Mucosa of gallbladder (tissue), 1 donor: Measurements from ENCODE around the gene HBG2. TPM values are rescaled to one million over a fixed set of nuclear protein-coding genes. Genes with fewer than 3 reads are reported as not detected.
"Not testable (repeated sequence)": the region's sequence is repeated elsewhere in the genome, so short reads cannot be mapped to it uniquely, and the experiment has no call there.

Experiments used
- DNase-seq: peaks from one replicate; pipeline ENCODE4 v3.0.0-alpha.2; 2020; ENCODE audit warnings: low spot score
- total RNA-seq: library from RNA; stranded (reverse); gene quantifications from one replicate; pipeline ENCODE4 v1.2.1, GENCODE V29; 2021
- donor health status: DM: no; HTN: no; CAD: no.

The HBG2 gene
- total RNA-seq, 1 donor from 2014 or later, result 13.2 TPM

GRCh38 chr11:5249807-5250396 lies 4.7 kb downstream of the HBG2 start, which contains the start of gene HBG1:
HBG1 (minus strand) TSS chr11:5249857; CDS start chr11:5249804, 53 bp downstream.
- not testable (repeated sequence) for DNase-seq

- not testable (repeated sequence) for DNase-seq
Observed at GRCh38 chr11:5248498-5248897, 6.1 kb downstream of the HBG2 start.

GRCh38 chr11:5247472-5248192 lies 6.9 kb downstream of the HBG2 start:
- no peak for DNase-seq

- DNase-seq, result no peak
Observed at GRCh38 chr11:5246772-5247471, 7.7 kb downstream of the HBG2 start.

- DNase-seq, result no peak
Observed at GRCh38 chr11:5245155-5245554, 9.4 kb downstream of the HBG2 start.

- DNase-seq, result no peak
Observed at GRCh38 chr11:5243816-5244180, 10.8 kb downstream of the HBG2 start.

GRCh38 chr11:5242933-5243815 lies 11.4 kb downstream of the HBG2 start:
- no peak for DNase-seq

GRCh38 chr11:5242208-5242607 lies 12.4 kb downstream of the HBG2 start:
- no peak for DNase-seq

- DNase-seq, result no peak
Observed at GRCh38 chr11:5241458-5241857, 13.1 kb downstream of the HBG2 start.

GRCh38 chr11:5240458-5240857 lies 14.1 kb downstream of the HBG2 start:
- DNase-seq, result no peak

- no peak for DNase-seq
Observed at GRCh38 chr11:5240056-5240455, 14.5 kb downstream of the HBG2 start.

- no peak for DNase-seq
Observed at GRCh38 chr11:5239046-5239445, 15.5 kb downstream of the HBG2 start.

GRCh38 chr11:5238486-5238885 lies 16.1 kb downstream of the HBG2 start:
- no peak for DNase-seq

- DNase-seq, result no peak
Observed at GRCh38 chr11:5237420-5237819, 17.2 kb downstream of the HBG2 start.

GRCh38 chr11:5235364-5236095 lies 19.1 kb downstream of the HBG2 start:
- no peak for DNase-seq

- DNase-seq, result no peak
Observed at GRCh38 chr11:5234381-5234834, 20.2 kb downstream of the HBG2 start, which contains the start of gene HBD. HBD (minus strand) TSS chr11:5234483; CDS start chr11:5234433, 50 bp downstream.

- no peak for DNase-seq
Observed at GRCh38 chr11:5233307-5233706, 21.3 kb downstream of the HBG2 start.

- DNase-seq, result no peak
Observed at GRCh38 chr11:5232821-5233220, 21.8 kb downstream of the HBG2 start.

GRCh38 chr11:5232176-5232575 lies 22.4 kb downstream of the HBG2 start:
- no peak for DNase-seq

- no peak for DNase-seq
Observed at GRCh38 chr11:5231111-5231510, 23.5 kb downstream of the HBG2 start.

- DNase-seq, result no peak
Observed at GRCh38 chr11:5230266-5230665, 24.3 kb downstream of the HBG2 start.
